ENCODE data around the gene ZNF76.

The ZNF76 gene

DNA sequence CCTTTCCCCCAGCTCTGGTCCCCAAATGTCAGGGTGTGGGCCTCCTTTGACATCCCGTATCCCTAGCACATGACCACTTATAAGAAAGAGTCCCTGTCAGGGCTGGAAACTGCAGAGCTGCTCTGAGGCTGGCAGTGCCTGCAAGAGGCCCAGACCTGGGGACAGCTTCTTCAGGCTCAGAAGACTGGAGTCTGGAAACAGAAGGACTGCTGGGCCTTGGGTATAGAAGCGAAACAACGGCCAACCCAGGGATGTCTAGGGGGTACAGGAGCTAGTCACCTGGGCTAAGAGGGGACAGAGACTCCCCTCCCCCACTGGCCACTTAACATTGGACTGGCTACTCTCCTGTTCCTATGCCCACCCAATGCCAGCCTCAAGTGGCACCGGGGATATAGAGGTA is 41.1 kb upstream of the ZNF76 start:
- DNase-seq (ENCODE audit: low spot score) (no peak), ATAC-seq (ENCODE audit: low read depth) (no peak)
- TF ChIP-seq, protein P1, sequence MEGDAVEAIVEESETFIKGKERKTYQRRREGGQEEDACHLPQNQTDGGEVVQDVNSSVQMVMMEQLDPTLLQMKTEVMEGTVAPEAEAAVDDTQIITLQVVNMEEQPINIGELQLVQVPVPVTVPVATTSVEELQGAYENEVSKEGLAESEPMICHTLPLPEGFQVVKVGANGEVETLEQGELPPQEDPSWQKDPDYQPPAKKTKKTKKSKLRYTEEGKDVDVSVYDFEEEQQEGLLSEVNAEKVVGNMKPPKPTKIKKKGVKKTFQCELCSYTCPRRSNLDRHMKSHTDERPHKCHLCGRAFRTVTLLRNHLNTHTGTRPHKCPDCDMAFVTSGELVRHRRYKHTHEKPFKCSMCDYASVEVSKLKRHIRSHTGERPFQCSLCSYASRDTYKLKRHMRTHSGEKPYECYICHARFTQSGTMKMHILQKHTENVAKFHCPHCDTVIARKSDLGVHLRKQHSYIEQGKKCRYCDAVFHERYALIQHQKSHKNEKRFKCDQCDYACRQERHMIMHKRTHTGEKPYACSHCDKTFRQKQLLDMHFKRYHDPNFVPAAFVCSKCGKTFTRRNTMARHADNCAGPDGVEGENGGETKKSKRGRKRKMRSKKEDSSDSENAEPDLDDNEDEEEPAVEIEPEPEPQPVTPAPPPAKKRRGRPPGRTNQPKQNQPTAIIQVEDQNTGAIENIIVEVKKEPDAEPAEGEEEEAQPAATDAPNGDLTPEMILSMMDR (IDR thresholded peaks at IDR 0.05; ENCODE audit: poor library complexity, severe bottlenecking) = no peak
- H3K36me3 ChIP-seq (ENCODE audit: low read depth) = no peaks in the 10 kb centered on the region
- H3K4me1 ChIP-seq (ENCODE audit: insufficient read depth, poor library complexity, severe bottlenecking) = no peaks in the 10 kb centered on the region
- H3K27me3 ChIP-seq (ENCODE audit: insufficient read depth, poor library complexity, severe bottlenecking) = peaks cover 17% of the 10 kb centered on the region
- no peaks in the 10 kb centered on the region for H3K9me3 ChIP-seq (ENCODE audit: severe bottlenecking)
- H3K27ac ChIP-seq (ENCODE audit: poor library complexity, severe bottlenecking) = no peak overlapping the region
- no peak overlapping the region for H3K4me3 ChIP-seq (ENCODE audit: severe bottlenecking)

DNA sequence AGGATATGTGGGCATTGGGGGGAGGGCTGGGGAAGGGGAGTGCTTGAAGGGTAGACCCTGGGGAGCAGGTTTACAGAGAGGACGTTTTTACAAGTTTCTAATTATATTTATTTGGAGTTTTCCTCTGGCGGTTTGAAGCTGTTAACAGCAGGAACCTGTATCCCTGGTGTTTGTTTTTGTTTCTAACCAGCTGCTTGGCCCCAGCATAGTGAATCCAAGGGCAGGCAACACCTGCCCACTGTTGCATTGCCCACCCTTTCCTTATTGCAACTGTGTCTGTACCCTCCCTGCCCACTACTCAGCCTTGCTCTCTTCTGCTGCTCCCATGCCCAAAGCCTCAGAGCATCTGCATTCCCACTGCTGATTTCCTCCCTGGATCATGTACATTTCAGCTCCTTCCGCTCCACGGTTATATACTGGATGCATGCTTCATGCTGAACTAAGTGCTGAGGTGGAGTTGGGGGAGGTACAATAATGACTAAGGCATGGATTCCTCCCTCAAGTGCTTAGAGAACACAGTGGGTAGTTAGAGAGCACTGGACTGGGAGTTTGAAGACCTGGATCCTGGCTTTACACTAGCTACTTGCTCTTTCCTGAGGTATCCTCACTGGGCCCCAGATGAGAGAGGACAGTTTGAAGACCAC is 39.7 kb upstream of the ZNF76 start:
- Histone ChIP-seq H3K9me3 (ENCODE audit: severe bottlenecking) (no peaks in the 10 kb centered on the region), H3K36me3 (ENCODE audit: low read depth) (no peaks in the 10 kb centered on the region), H3K27ac (ENCODE audit: poor library complexity, severe bottlenecking) (no peak overlapping the region), H3K27me3 (ENCODE audit: insufficient read depth, poor library complexity, severe bottlenecking) (peaks cover 6% of the 10 kb centered on the region), H3K4me1 (ENCODE audit: insufficient read depth, poor library complexity, severe bottlenecking) (no peaks in the 10 kb centered on the region), H3K4me3 (ENCODE audit: severe bottlenecking) (no peak overlapping the region)
- TF ChIP-seq, protein P1 (IDR thresholded peaks at IDR 0.05; ENCODE audit: poor library complexity, severe bottlenecking) = no peak
- DNase-seq (ENCODE audit: low spot score) (no peak), ATAC-seq (ENCODE audit: low read depth) (no peak)

DNA sequence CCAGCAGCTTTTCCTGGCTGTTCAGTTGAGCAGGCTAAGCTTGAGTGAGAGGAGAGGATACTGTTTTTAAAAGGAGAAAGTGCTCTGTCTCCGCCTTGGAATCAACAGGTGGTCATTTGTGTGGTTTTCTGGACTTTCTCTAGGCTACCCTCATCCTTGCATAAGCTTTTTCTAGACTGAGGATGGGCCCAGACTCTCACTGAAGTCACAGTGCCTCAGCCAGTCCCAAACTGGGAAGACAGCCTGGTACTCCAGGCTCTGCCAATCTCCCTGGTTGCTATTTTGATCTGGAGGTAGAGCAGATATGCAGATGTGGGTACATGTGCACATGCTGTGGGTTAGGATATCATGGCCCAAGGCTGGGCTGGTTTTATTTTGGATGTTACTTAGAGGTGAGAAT is 38.8 kb upstream of the ZNF76 start:
- no peaks in the 10 kb centered on the region for H3K27me3 ChIP-seq (ENCODE audit: insufficient read depth, poor library complexity, severe bottlenecking)
- H3K4me1 ChIP-seq (ENCODE audit: insufficient read depth, poor library complexity, severe bottlenecking) = no peaks in the 10 kb centered on the region
- no peak for ATAC-seq (ENCODE audit: low read depth)
- TF ChIP-seq, protein P1 (IDR thresholded peaks at IDR 0.05; ENCODE audit: poor library complexity, severe bottlenecking) = no peak
- H3K9me3 ChIP-seq (ENCODE audit: severe bottlenecking) = no peaks in the 10 kb centered on the region
- no peak for DNase-seq (ENCODE audit: low spot score)
- no peak overlapping the region for H3K27ac ChIP-seq (ENCODE audit: poor library complexity, severe bottlenecking)
- no peaks in the 10 kb centered on the region for H3K36me3 ChIP-seq (ENCODE audit: low read depth)
- no peak overlapping the region for H3K4me3 ChIP-seq (ENCODE audit: severe bottlenecking)

DNA sequence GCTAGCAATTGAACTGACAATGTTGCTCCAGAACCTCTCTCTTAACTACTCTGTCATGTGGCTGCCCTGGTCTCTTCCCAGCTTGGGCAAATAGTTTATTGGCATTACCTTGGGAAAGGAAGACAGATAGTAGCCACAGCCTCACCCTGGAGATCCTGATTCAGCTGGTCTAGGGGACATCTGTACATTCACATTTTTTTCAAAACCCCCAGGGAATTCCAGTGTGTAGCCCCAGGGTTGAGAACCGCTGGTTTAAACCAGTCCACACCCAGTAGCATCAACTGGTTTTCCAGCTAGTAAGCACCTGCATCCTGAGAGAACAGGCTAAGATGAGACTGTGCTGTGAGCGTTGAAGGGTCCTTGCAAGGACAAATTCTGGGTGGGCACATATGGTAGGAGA is 36.1 kb upstream of the ZNF76 start:
- H3K9me3 ChIP-seq (ENCODE audit: severe bottlenecking) = no peaks in the 10 kb centered on the region
- no peaks in the 10 kb centered on the region for H3K4me1 ChIP-seq (ENCODE audit: insufficient read depth, poor library complexity, severe bottlenecking)
- no peak for ATAC-seq (ENCODE audit: low read depth)
- H3K27ac ChIP-seq (ENCODE audit: poor library complexity, severe bottlenecking) = no peak overlapping the region
- no peak for DNase-seq (ENCODE audit: low spot score)
- H3K27me3 ChIP-seq (ENCODE audit: insufficient read depth, poor library complexity, severe bottlenecking) = no peaks in the 10 kb centered on the region
- TF ChIP-seq, protein P1 (IDR thresholded peaks at IDR 0.05; ENCODE audit: poor library complexity, severe bottlenecking) = no peak
- no peaks in the 10 kb centered on the region for H3K36me3 ChIP-seq (ENCODE audit: low read depth)
- H3K4me3 ChIP-seq (ENCODE audit: severe bottlenecking) = no peak overlapping the region

DNA sequence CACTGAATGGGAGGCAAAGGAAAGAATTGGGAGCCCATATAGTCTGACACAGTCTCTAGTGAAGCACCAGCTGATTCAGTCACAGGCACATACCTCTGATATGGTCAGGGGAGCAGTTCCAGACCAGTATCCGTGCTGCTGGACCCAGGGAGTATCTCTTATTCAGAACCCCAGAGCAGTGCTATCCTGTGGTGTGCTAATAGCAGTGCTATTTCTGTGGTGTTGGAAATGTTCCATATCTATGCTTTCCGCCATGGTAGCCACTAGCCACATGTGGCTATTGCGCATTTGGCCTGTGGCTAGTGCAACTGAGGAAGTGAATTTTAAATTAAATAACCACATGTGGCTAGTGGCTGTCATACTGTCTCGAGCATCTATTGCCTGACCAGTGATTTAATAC is 34.8 kb upstream of the ZNF76 start:
- ATAC-seq (ENCODE audit: low read depth) = no peak
- H3K9me3 ChIP-seq (ENCODE audit: severe bottlenecking) = no peaks in the 10 kb centered on the region
- TF ChIP-seq, protein P1 (IDR thresholded peaks at IDR 0.05; ENCODE audit: poor library complexity, severe bottlenecking) = no peak
- no peak overlapping the region for H3K4me3 ChIP-seq (ENCODE audit: severe bottlenecking)
- H3K4me1 ChIP-seq (ENCODE audit: insufficient read depth, poor library complexity, severe bottlenecking) = no peaks in the 10 kb centered on the region
- no peak for DNase-seq (ENCODE audit: low spot score)
- H3K27me3 ChIP-seq (ENCODE audit: insufficient read depth, poor library complexity, severe bottlenecking) = no peaks in the 10 kb centered on the region
- H3K36me3 ChIP-seq (ENCODE audit: low read depth) = no peaks in the 10 kb centered on the region
- no peak overlapping the region for H3K27ac ChIP-seq (ENCODE audit: poor library complexity, severe bottlenecking)
